Measurements from ENCODE around the gene HNRNPUL1. TPM values are rescaled to one million over a fixed set of nuclear protein-coding genes. Genes with fewer than 3 reads are reported as not detected.

HNRNPUL1 gene
- total and polyA plus RNA-seq, 2 experiments from 2014 or later, result 111 to 112 TPM

- 81 to 86% methylated on average over 8 of the region's 8 CpGs for WGBS, 2 experiments (ENCODE audit: low coverage in 1 of 2, low lambda C conversion rate in 2 of 2, missing lambda C conversion rate in 2 of 2)
- H4K20me1 ChIP-seq (ENCODE audit: insufficient read depth), result no peaks in the 10 kb centered on the region
- H3F3A ChIP-seq (ENCODE audit: insufficient read depth), result peaks cover 61% of the 10 kb centered on the region
- H3K4me1 ChIP-seq (ENCODE audit: insufficient read depth), result peaks cover 8% of the 10 kb centered on the region; the same call in 1 of the 2 replicates
- in situ Hi-C loops (cut with MboI), result no loop called here
- no peaks in the 10 kb centered on the region for H3K27me3 ChIP-seq (replicated peaks; ENCODE audit: insufficient read depth)
- no peak overlapping the region for H2AFZ ChIP-seq
- H3K36me3 ChIP-seq (ENCODE audit: low read depth), result peaks cover 78% of the 10 kb centered on the region
- H3K79me2 ChIP-seq (ENCODE audit: insufficient read depth), result peaks cover 97% of the 10 kb centered on the region
- H3K27ac ChIP-seq, result no peak overlapping the region
- no peaks in the 10 kb centered on the region for H3K9me3 ChIP-seq (ENCODE audit: low read depth)
- H3K4me3 ChIP-seq, result no peak overlapping the region
- no peak overlapping the region for H3K4me2 ChIP-seq (ENCODE audit: unreplicated experiment)
- DNase-seq, result no peak
- TF ChIP-seq EZH2phosphoT487 (IDR thresholded peaks at IDR 0.05; ENCODE audit: insufficient read depth, low read depth), result no peak
- TF ChIP-seq EZH2 (IDR thresholded peaks at IDR 0.05; ENCODE audit: insufficient read depth, poor library complexity, severe bottlenecking), result no peak
- no peaks in the 10 kb centered on the region for H3K9me2 ChIP-seq (ENCODE audit: insufficient read depth)
- no peak overlapping the region for H3K9ac ChIP-seq
These were observed 31.5 kb upstream of the HNRNPUL1 start for GRCh38 chr19:41232686-41233085.

GRCh38 chr19:41233748-41234240 is 30.4 kb upstream of the HNRNPUL1 start:
- H3K9ac ChIP-seq, result no peak overlapping the region
- in situ Hi-C loops (cut with MboI), result no loop called here
- peaks cover 74% of the 10 kb centered on the region for H3K36me3 ChIP-seq (ENCODE audit: low read depth)
- no peak for TF ChIP-seq EZH2 (IDR thresholded peaks at IDR 0.05; ENCODE audit: insufficient read depth, poor library complexity, severe bottlenecking)
- no peaks in the 10 kb centered on the region for H3K9me2 ChIP-seq (ENCODE audit: insufficient read depth)
- peaks cover 8% of the 10 kb centered on the region; the same call in 1 of the 2 replicates for H3K4me1 ChIP-seq (ENCODE audit: insufficient read depth)
- H3K79me2 ChIP-seq (ENCODE audit: insufficient read depth), result peaks cover 97% of the 10 kb centered on the region
- H3K27ac ChIP-seq, result no peak overlapping the region
- no peak overlapping the region for H3K4me2 ChIP-seq (ENCODE audit: unreplicated experiment)
- DNase-seq, result no peak
- H3K9me3 ChIP-seq (ENCODE audit: low read depth), result no peaks in the 10 kb centered on the region
- no peaks in the 10 kb centered on the region for H4K20me1 ChIP-seq (ENCODE audit: insufficient read depth)
- H2AFZ ChIP-seq, result no peak overlapping the region
- peaks cover 52% of the 10 kb centered on the region for H3F3A ChIP-seq (ENCODE audit: insufficient read depth)
- WGBS, 2 experiments (ENCODE audit: low coverage in 1 of 2, low lambda C conversion rate in 2 of 2, missing lambda C conversion rate in 2 of 2), result 84 to 86% methylated on average over 4 of the region's 4 CpGs
- no peaks in the 10 kb centered on the region for H3K27me3 ChIP-seq (replicated peaks; ENCODE audit: insufficient read depth)
- H3K4me3 ChIP-seq, result no peak overlapping the region

- no peaks in the 10 kb centered on the region for H3K9me3 ChIP-seq (ENCODE audit: low read depth)
- H2AFZ ChIP-seq, result no peak overlapping the region
- WGBS, 2 experiments (ENCODE audit: low coverage in 1 of 2, low lambda C conversion rate in 2 of 2, missing lambda C conversion rate in 2 of 2), result 79 to 84% methylated on average over 8 of the region's 8 CpGs
- H3F3A ChIP-seq (ENCODE audit: insufficient read depth), result peaks cover 47% of the 10 kb centered on the region
- H3K4me1 ChIP-seq (ENCODE audit: insufficient read depth), result 0 out of 2 replicates have a peak, but pooled peaks cover 2% of the 10 kb centered on the region
- no peaks in the 10 kb centered on the region for H3K9me2 ChIP-seq (ENCODE audit: insufficient read depth)
- H3K36me3 ChIP-seq (ENCODE audit: low read depth), result peaks cover 72% of the 10 kb centered on the region
- H3K4me3 ChIP-seq, result no peak overlapping the region
- TF ChIP-seq EZH2phosphoT487 (IDR thresholded peaks at IDR 0.05; ENCODE audit: insufficient read depth, low read depth) (no peak), EZH2 (IDR thresholded peaks at IDR 0.05; ENCODE audit: insufficient read depth, poor library complexity, severe bottlenecking) (no peak)
- no peak overlapping the region for H3K9ac ChIP-seq
- peaks cover 96% of the 10 kb centered on the region for H3K79me2 ChIP-seq (ENCODE audit: insufficient read depth)
- no peak for DNase-seq
- H3K27me3 ChIP-seq (replicated peaks; ENCODE audit: insufficient read depth), result no peaks in the 10 kb centered on the region
- H3K27ac ChIP-seq, result no peak overlapping the region
- H3K4me2 ChIP-seq (ENCODE audit: unreplicated experiment), result no peak overlapping the region
- in situ Hi-C loops (cut with MboI), result no loop called here
- no peaks in the 10 kb centered on the region for H4K20me1 ChIP-seq (ENCODE audit: insufficient read depth)
These were observed 29.5 kb upstream of the HNRNPUL1 start for GRCh38 chr19:41234512-41235168.

GRCh38 chr19:41235480-41235879 is 28.7 kb upstream of the HNRNPUL1 start:
- Histone ChIP-seq H3K9me3 (ENCODE audit: low read depth) (no peaks in the 10 kb centered on the region), H3K79me2 (ENCODE audit: insufficient read depth) (peaks cover 88% of the 10 kb centered on the region), H4K20me1 (ENCODE audit: insufficient read depth) (no peaks in the 10 kb centered on the region), H3K9ac (no peak overlapping the region), H3K27me3 (replicated peaks; ENCODE audit: insufficient read depth) (no peaks in the 10 kb centered on the region), H2AFZ (no peak overlapping the region), H3K27ac (no peak overlapping the region), H3F3A (ENCODE audit: insufficient read depth) (peaks cover 43% of the 10 kb centered on the region), H3K4me2 (ENCODE audit: unreplicated experiment) (no peak overlapping the region), H3K4me3 (no peak overlapping the region), H3K9me2 (ENCODE audit: insufficient read depth) (no peaks in the 10 kb centered on the region), H3K36me3 (ENCODE audit: low read depth) (peaks cover 76% of the 10 kb centered on the region), H3K4me1 (ENCODE audit: insufficient read depth) (no peaks in the 10 kb centered on the region)
- in situ Hi-C loops (cut with MboI), result no loop called here
- WGBS, 2 experiments (ENCODE audit: low coverage in 1 of 2, low lambda C conversion rate in 2 of 2, missing lambda C conversion rate in 2 of 2), result 90 to 91% methylated on average over 4 of the region's 4 CpGs
- DNase-seq, result no peak
- no peak for TF ChIP-seq EZH2phosphoT487 (IDR thresholded peaks at IDR 0.05; ENCODE audit: insufficient read depth, low read depth)
- no peak for TF ChIP-seq EZH2 (IDR thresholded peaks at IDR 0.05; ENCODE audit: insufficient read depth, poor library complexity, severe bottlenecking)
